ENCODE results near the gene PRM1. TPM values are rescaled to one million over a fixed set of nuclear protein-coding genes. Genes with fewer than 3 reads are reported as not detected.

The PRM1 gene
- total and polyA plus RNA-seq, 2 of the 13 experiments (the other 11 are each of a cell fraction or from before 2014, with no cell fraction given) = not detected

- TF ChIP-seq ZBTB40 (IDR thresholded peaks at IDR 0.05) = no peak
- TF ChIP-seq ZBTB40 (CRISPR knock-in tag; IDR thresholded peaks at IDR 0.05) = peak; percentile 60; the same call in 1 of the 2 replicates
- TF ChIP-seq ZFX (CRISPR knock-in tag; IDR thresholded peaks at IDR 0.05; ENCODE audit: low read depth) = peak; percentile 53
- TF ChIP-seq MIER3 (CRISPR knock-in tag; IDR thresholded peaks at IDR 0.05; ENCODE audit: borderline replicate concordance) = no peak
- no peak for TF ChIP-seq GMEB2 (CRISPR knock-in tag; IDR thresholded peaks at IDR 0.05; ENCODE audit: low read depth)
- peak; percentile 89 for TF ChIP-seq ZNF121 (CRISPR knock-in tag; IDR thresholded peaks at IDR 0.05)
- peak; percentile 90; the same call in 1 of the 2 replicates for TF ChIP-seq KDM1A (CRISPR knock-in tag; IDR thresholded peaks at IDR 0.05)
- TF ChIP-seq ZNF292 (CRISPR knock-in tag; IDR thresholded peaks at IDR 0.05; ENCODE audit: borderline replicate concordance, low read depth) = peak; percentile 15; the same call in 1 of the 2 replicates
- TF ChIP-seq EEA1 (CRISPR knock-in tag; IDR thresholded peaks at IDR 0.05; ENCODE audit: borderline replicate concordance) = no peak
- TF ChIP-seq ARID4A (CRISPR knock-in tag; IDR thresholded peaks at IDR 0.05; ENCODE audit: borderline replicate concordance) = peak; percentile 39; the same call in 1 of the 2 replicates
- 0 out of 2 replicates have a peak, but pooled peaks have one; percentile 32 for TF ChIP-seq ZNF549 (CRISPR knock-in tag; IDR thresholded peaks at IDR 0.05)
- TF ChIP-seq RXRA (CRISPR knock-in tag; IDR thresholded peaks at IDR 0.05) = 0 out of 2 replicates have a peak, but pooled peaks have one; percentile 33
- TF ChIP-seq GLI4 (CRISPR knock-in tag; IDR thresholded peaks at IDR 0.05; ENCODE audit: borderline replicate concordance) = no peak
Measured at GRCh38 chr16:11259655-11260595, 21.2 kb downstream of the PRM1 start (continued).
